HepG2 (cell line): ENCODE results near the gene METAP1. TPM values are rescaled to one million over a fixed set of nuclear protein-coding genes. Genes with fewer than 3 reads are reported as not detected.

Experiments
- ATAC-seq: fragments of 200-7000 bp; cut with Tn5 transposase; 3 replicates; pipeline ENCODE4 v1.9.1; 2020; ENCODE audit warnings: mild to moderate bottlenecking, moderate library complexity
- BruUV-seq: library from RNA; stranded (reverse); fragments of 400-500 nt; replicated peaks from 2 replicates; lab custom pipeline; 2021; lab: Mats Ljungman, UMichigan
- CTCF ChIA-PET: fragments of 300-600 bp; formaldehyde crosslinking; extraction: SDS; loops from one replicate; lab custom pipeline; 2021; ENCODE audit warnings: low total read pairs, inconsistent platforms, low intra/inter-chr PET ratio; lab: Yijun Ruan, JAX
- POLR2A ChIA-PET: fragments of 350-600 bp; sonication (Branson Sonifier 250); formaldehyde crosslinking; loops from one replicate; lab custom pipeline; 2020; ENCODE audit warnings: antibody characterized with exemption, inconsistent platforms; lab: Yijun Ruan, JAX
- DNase-seq: peaks from one replicate; pipeline ENCODE4 v3.0.0-alpha.2; 2015; ENCODE audit warnings: low spot score
- FAIRE-seq: peaks from 3 replicates; lab custom pipeline; 2011; peaks lifted over from hg19 to GRCh38; lab: Jason Lieb, UNC
- H2AFZ ChIP-seq: one replicate; pipeline ENCODE4 v1.6.1; 2011; ENCODE audit warnings: low read length, inconsistent platforms
- H3K27ac ChIP-seq: fragments of 300-600 bp; 3 replicates; pipeline ENCODE4 v1.8.0; 2011; ENCODE audit warnings: mixed run types, mild to moderate bottlenecking, mixed read lengths, low read length, inconsistent platforms; ENCODE audit not compliant: insufficient read depth; ENCODE audit errors: extremely low read length
- H3K27me3 ChIP-seq, 2 experiments: fragments of 200-600 bp in 1 of 2; 2 replicates in 1 of 2; 3 replicates in 1 of 2; pipeline versions ENCODE4 v1.6.0 to v1.8.0; 2011; ENCODE audit warnings: low read length in 2 of 2, mild to moderate bottlenecking in 2 of 2, moderate library complexity in 2 of 2, inconsistent platforms in 1 of 2; ENCODE audit not compliant: insufficient read depth in 2 of 2, control insufficient read depth in 1 of 2
- H3K36me3 ChIP-seq, 2 experiments: fragments of 200-600 bp in 1 of 2; replicated peaks in 1 of 2; 2 replicates in 1 of 2; 3 replicates in 1 of 2; pipeline versions ENCODE4 v1.5.1 to v1.8.0; 2011; ENCODE audit warnings: low read length in 2 of 2, inconsistent platforms in 1 of 2; ENCODE audit not compliant: insufficient read depth in 2 of 2, control insufficient read depth in 1 of 2
- H3K4me1 ChIP-seq: 2 replicates; pipeline ENCODE4 v1.5.1; 2012; ENCODE audit warnings: low read length, inconsistent platforms; ENCODE audit not compliant: insufficient read depth
- H3K4me2 ChIP-seq: 2 replicates; pipeline ENCODE4 v1.6.0; 2011; ENCODE audit warnings: low read depth, low read length, inconsistent platforms
- H3K4me3 ChIP-seq, 3 experiments: fragments of 200-600 bp in 1 of 3; sonication (generic), shearing (Covaris generic) in 1 of 3; replicated peaks in 1 of 3; 2 replicates each; pipeline ENCODE4 v1.5.1; 2011 to 2016; ENCODE audit warnings: low read length in 3 of 3, inconsistent platforms in 2 of 3, low read depth in 2 of 3, mild to moderate bottlenecking in 2 of 3, control low read depth in 1 of 3, mixed read lengths in 1 of 3; ENCODE audit not compliant: insufficient read depth in 1 of 3
- H3K79me2 ChIP-seq: one replicate; pipeline ENCODE4 v1.6.1; 2011; ENCODE audit warnings: low read length, inconsistent platforms; ENCODE audit not compliant: insufficient read depth
- H3K9ac ChIP-seq: 2 replicates; pipeline ENCODE4 v1.6.0; 2011; ENCODE audit warnings: mild to moderate bottlenecking, low read depth, low read length, inconsistent platforms; ENCODE audit not compliant: insufficient read depth
- H3K9me3 ChIP-seq: 2 replicates; pipeline ENCODE4 v1.5.1; 2012; ENCODE audit warnings: mild to moderate bottlenecking, low read length
- H4K20me1 ChIP-seq: 2 replicates; pipeline ENCODE4 v1.6.0; 2011; ENCODE audit warnings: inconsistent platforms, mild to moderate bottlenecking, low read length, moderate library complexity; ENCODE audit not compliant: insufficient read depth
- PRDM15 ChIP-seq: sonication (generic); formaldehyde crosslinking; IDR thresholded peaks from 2 replicates; pipeline ENCODE4 v1.4.0; 2020; ENCODE audit warnings: missing genetic modification reagents
- RERE ChIP-seq: IDR thresholded peaks from 2 replicates; pipeline ENCODE4 v1.6.1; 2016; ENCODE audit warnings: low read depth, missing genetic modification reagents, missing compliant biosample characterization
- ZNF121 ChIP-seq: sonication (generic); formaldehyde crosslinking; IDR thresholded peaks from 2 replicates; pipeline ENCODE4 v1.5.0; 2020; ENCODE audit warnings: mild to moderate bottlenecking, missing genetic modification reagents
- WGBS: methylation state at CpG from one replicate; pipeline ENCODE4 v1.1.6; 2017; ENCODE audit warnings: low lambda C conversion rate; 5-methylcytosine and 5-hydroxymethylcytosine counted together
- in situ Hi-C: cut with HindIII; loops from 2 replicates; pipeline ENCODE4 v1.10.0; 2017; ENCODE audit warnings: low pct_unique_long_range_greater_than_20kb; ENCODE audit not compliant: extremely low pct_ligation_motif_present
- intact Hi-C: fragments of 100-400 bp; cut with micrococcal nuclease; formaldehyde crosslinking; loops from one replicate; pipeline ENCODE4 v1.10.0; 2022; ENCODE audit not compliant: unreplicated experiment
- polyA plus RNA-seq, 8 experiments: library from polyadenylated mRNA; depleted of rRNA in 3 of 8; stranded (reverse) in 7 of 8; unstranded in 1 of 8; fragments of >200 nt; fragmentation: Illumina TruSeq in 4 of 8; extraction: Trizol in 4 of 8; gene quantifications; 2 replicates each; pipeline versions ENCODE4 v1.2.1 to v1.2.3, GENCODE V29; 2011 to 2016; ENCODE audit warnings: low read depth in 4 of 8, missing spikeins in 1 of 8, mixed read lengths in 1 of 8; ENCODE audit not compliant: insufficient read depth in 1 of 8
- total RNA-seq, 5 experiments: library from RNA; depleted of rRNA; stranded (reverse); fragments of >200 nt; fragmentation: Illumina TruSeq; extraction: Trizol; gene quantifications; 2 replicates each; pipeline ENCODE4 v1.2.3, GENCODE V29; 2016; ENCODE audit warnings: low read depth in 1 of 5

Gene METAP1
- total and polyA plus RNA-seq, 2 of the 13 experiments (the other 11 are each of a cell fraction or from before 2014, with no cell fraction given), result 44.9 to 53.5 TPM

DNA sequence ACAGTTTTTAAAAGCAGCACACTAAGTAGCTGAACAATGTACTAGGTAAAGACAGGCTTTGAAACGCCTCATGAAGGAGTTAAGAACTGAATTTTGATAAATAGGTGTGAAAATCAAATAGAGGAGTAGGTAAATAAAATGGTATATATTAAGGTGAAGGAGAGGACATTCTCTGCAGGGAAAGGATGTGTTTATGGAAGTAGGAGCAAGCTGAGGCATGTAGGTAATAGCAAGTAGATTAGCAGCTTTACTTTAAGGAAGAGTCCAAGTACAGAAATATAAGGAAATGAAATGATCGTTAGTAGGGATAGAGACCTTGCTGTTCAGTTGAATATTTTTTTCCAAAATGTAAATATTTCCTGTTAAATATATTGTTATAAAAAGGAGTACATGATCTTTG lies 12.5 kb downstream of the METAP1 start (continued):
- TF ChIP-seq RERE, result no peak
- TF ChIP-seq, all 625 proteins: peak for 0

- H3K27me3 ChIP-seq, result no peaks in the 10 kb centered on the region
- intact Hi-C loops, result no loop called here
- DNase-seq (no peak), ATAC-seq (no peak), FAIRE-seq (no peak)
- H3K9me3 ChIP-seq, result peaks cover 15% of the 10 kb centered on the region; the same call in 1 of the 2 replicates
- in situ Hi-C loops, result no loop called here
- ChIA-PET CTCF (no interaction called here), POLR2A (no interaction called here)
- H2AFZ ChIP-seq, result no peak overlapping the region
- peaks cover 0 to 6% of the 10 kb centered on the region in 2 experiments; a peak in 4 of 5 replicates for H3K36me3 ChIP-seq
- H3K79me2 ChIP-seq, result peaks cover 99% of the 10 kb centered on the region
- no TSS peak for BruUV-seq
- no peak overlapping the region for H3K27ac ChIP-seq
- peaks cover 20% of the 10 kb centered on the region for H3K4me1 ChIP-seq
- no peaks in the 10 kb centered on the region; the same call in 1 of the 2 replicates for H4K20me1 ChIP-seq
- TF ChIP-seq PRDM15 (CRISPR knock-in tag) (no peak), ZNF121 (peak; percentile 75; the same call in 1 of the 2 replicates)
- TF ChIP-seq, all 625 proteins: peak for 1
- H3K4me3 ChIP-seq, result no peak overlapping the region
- H3K4me2 ChIP-seq, result no peak overlapping the region
- 82% methylated on average over 4 of the region's 4 CpGs for WGBS
- no peak overlapping the region for H3K9ac ChIP-seq
Measured at GRCh38 chr4:99011910-99012309, 16.4 kb downstream of the METAP1 start.
